HCT116 (cell line): ENCODE results near the gene MTMR6.

ENCODE experiments used
- ELF1 ChIP-seq: IDR thresholded peaks from 2 replicates; pipeline ENCODE4 v1.6.1; 2012; ENCODE audit warnings: low read depth, borderline replicate concordance
- POLR2A ChIP-seq: IDR thresholded peaks from 2 replicates; pipeline ENCODE4 v1.7.0; 2011; ENCODE audit warnings: borderline replicate concordance; ENCODE audit not compliant: insufficient read depth, insufficient read length; ENCODE audit errors: extremely low read depth
- TCF7L2 ChIP-seq: IDR thresholded peaks from 2 replicates; pipeline ENCODE4 v1.7.0; 2011; ENCODE audit warnings: borderline replicate concordance, inconsistent platforms; ENCODE audit not compliant: insufficient read depth, insufficient read length; ENCODE audit errors: extremely low read depth
- ZFX ChIP-seq: fragments of 450-650 bp; IDR thresholded peaks from 2 replicates; pipeline ENCODE4 v1.6.1; 2017
- TF ChIP-seq, protein P1 (sequence below): IDR thresholded peaks from 2 replicates; pipeline ENCODE4 v1.6.1; 2012
- TF ChIP-seq, protein P2 (sequence below), 3 experiments: fragments of 200-600 bp in 1 of 3; sonication (generic) in 1 of 3; IDR thresholded peaks in 2 of 3; conservative IDR thresholded peaks in 1 of 3; 2 replicates each; pipeline ENCODE4 v1.5.1; 2012 to 2017; ENCODE audit warnings: low read depth in 2 of 3, low read length in 2 of 3, antibody characterized with exemption in 1 of 3, borderline replicate concordance in 1 of 3, control low read depth in 1 of 3, mild to moderate bottlenecking in 1 of 3, mixed read lengths in 1 of 3, mixed run types in 1 of 3, moderate library complexity in 1 of 3; ENCODE audit not compliant: insufficient read depth in 1 of 3

DNA sequence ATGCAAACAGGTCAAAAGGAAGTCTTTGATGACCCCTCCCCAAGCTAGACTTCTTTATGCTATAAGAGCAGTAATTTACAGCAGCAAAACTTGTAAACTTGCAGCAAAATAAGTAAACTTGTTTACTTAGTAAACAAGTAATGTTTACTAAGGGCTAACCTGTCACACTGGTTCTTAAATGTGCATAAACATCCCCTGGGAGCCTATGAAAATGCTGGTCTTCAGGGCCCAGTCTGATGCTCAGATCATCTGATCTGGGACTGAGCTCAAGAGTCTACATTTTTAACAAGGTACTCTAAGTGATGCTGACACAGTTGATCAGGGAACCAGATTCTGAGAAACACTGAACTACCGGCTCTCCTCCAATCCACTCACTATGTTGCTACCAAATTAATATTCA lies 53.4 kb downstream of the MTMR6 start:
- TF ChIP-seq ELF1 (no peak), ZFX (no peak), POLR2A (no peak), TCF7L2 (no peak)
- TF ChIP-seq, protein P1, sequence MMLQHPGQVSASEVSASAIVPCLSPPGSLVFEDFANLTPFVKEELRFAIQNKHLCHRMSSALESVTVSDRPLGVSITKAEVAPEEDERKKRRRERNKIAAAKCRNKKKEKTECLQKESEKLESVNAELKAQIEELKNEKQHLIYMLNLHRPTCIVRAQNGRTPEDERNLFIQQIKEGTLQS, result no peak
- TF ChIP-seq, protein P2, sequence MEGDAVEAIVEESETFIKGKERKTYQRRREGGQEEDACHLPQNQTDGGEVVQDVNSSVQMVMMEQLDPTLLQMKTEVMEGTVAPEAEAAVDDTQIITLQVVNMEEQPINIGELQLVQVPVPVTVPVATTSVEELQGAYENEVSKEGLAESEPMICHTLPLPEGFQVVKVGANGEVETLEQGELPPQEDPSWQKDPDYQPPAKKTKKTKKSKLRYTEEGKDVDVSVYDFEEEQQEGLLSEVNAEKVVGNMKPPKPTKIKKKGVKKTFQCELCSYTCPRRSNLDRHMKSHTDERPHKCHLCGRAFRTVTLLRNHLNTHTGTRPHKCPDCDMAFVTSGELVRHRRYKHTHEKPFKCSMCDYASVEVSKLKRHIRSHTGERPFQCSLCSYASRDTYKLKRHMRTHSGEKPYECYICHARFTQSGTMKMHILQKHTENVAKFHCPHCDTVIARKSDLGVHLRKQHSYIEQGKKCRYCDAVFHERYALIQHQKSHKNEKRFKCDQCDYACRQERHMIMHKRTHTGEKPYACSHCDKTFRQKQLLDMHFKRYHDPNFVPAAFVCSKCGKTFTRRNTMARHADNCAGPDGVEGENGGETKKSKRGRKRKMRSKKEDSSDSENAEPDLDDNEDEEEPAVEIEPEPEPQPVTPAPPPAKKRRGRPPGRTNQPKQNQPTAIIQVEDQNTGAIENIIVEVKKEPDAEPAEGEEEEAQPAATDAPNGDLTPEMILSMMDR (IDR thresholded peaks at IDR 0.05 in 2 of 3, conservative IDR thresholded peaks at IDR 0.05 in 1 of 3; ENCODE audit: borderline replicate concordance in 1 of 3, insufficient read depth in 1 of 3, low read depth in 2 of 3, low read length in 2 of 3), result no peak
